GM12865 (cell line): ENCODE measurements around the gene PPM1H.
"Not testable (repeated sequence)": the region's sequence is repeated elsewhere in the genome, so short reads cannot be mapped to it uniquely, and the experiment has no call there.

Source experiments
- DNase-seq: peaks from one replicate; pipeline ENCODE4 v3.0.0; 2010; ENCODE audit warnings: low read depth
- H3K4me3 ChIP-seq: 2 replicates; pipeline ENCODE4 v1.5.1; 2011; ENCODE audit warnings: mild to moderate bottlenecking, low read depth, low read length, control low read depth
- CTCF ChIP-seq: IDR thresholded peaks from 2 replicates; pipeline ENCODE4 v1.5.1; 2011; ENCODE audit warnings: low read length, control low read depth, low read depth, inconsistent platforms; ENCODE audit not compliant: insufficient read depth; ENCODE audit errors: missing control alignments

PPM1H gene

DNA sequence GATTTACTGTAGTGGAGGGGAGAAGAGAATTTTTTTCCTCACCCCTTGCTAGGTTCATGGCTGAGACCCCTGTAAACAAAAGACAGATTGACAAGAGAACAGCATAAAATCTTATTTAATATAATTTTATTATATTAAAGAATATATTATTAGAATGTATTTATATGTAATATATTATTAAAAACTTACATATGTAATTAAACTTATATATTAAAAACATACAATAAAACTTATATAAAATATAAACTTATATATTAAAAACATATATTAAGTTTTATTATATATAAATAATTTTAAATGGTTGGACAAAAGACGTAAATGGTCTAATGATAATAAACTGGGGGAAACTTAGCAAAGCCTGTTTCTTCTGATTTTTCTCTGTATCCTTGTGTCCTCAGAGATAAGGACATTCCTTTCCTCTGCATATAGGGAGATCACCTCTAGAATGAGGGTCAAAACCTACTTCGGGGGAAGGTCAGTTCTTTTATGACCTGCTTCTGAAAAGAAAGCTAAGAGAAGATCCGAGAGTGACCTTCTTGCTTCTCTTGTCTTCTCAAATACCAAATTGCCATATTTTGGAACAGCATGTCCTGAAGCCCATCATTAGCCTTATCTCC, 8.9 kb upstream of the PPM1H start:
- no peak for TF ChIP-seq CTCF
- no peak for DNase-seq
- H3K4me3 ChIP-seq, result no peak overlapping the region

DNA sequence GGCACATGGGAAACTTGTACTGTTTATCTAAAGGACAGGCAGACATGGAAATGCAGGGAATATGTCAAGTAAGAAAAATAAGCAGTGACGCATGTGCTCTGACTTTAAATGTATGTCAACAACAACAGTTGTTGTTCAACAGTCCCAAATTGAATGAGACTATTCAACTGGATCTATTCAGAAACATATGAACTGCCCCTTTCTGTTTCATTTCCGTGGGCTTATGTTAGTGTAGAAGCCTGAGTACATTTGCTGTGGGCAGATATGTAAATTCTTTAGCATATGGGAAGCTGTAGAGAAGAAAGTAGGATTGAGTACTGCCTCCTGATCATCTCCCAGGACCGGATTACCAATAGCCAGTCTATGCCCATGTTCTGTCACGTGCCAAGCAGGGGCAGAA, 7.4 kb upstream of the PPM1H start:
- DNase-seq, H3K4me3 ChIP-seq: not testable (repeated sequence)

DNA sequence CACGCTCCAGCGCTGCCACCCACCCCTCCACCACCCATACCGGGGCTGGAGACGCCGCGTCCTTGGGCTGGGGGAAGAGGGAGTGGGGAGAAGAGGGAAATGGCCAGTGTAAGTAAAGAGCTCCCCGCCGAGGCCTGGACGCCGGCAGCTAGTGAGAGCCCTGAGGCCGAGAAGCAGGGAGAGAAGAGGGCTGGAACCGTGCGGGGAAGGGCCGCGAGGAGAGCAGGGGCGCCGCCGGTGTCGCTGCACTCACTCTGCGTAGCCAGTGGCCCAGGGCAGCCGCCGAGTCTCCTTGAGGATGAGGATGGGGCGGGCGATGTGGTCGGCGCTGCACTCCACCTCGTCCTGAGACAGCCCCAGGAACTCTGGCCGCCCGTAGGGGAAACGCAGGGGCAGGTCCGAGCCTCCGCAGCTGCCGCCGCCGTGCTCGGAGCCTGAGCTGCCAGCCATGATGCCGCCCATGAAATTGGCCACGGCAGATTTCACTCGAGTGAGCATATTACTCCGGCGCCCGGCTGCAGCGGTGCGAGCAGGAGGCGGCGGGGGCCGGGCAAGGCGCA, 631 bp downstream of the PPM1H start:
- peak; percentile 36 for DNase-seq
- no peak for TF ChIP-seq CTCF
- H3K4me3 ChIP-seq, result peak overlapping the region; percentile 68

DNA sequence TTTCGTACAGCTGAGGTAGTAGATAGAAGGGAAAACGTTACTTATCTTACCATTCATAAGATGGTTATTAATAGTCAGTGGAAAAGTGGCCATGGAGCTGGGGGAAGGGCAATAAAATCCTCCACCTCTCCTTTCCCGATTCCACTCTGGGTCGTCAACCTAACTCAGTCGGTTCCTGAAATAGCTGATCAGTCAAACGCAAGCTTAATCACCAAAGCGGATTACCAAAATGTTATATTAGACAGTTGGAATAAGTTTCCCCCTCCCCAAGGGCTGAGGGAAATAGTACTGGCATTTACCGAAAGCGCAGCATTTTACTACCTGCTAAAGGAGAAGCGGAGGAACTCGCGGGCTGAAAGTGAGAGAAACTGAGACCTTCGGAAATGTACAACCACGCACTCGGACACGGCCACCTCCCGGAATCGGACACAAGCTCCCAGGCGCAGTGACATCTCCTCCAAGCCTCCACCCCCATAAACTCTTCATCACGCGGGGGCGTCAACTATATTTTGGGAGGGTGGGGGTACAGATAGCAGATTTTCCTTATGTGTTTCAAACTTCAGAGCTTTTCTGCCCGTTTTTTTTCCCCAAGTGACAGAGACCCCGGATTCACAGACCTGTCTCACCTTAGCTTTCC, 1.2 kb downstream of the PPM1H start:
- H3K4me3 ChIP-seq, result peak overlapping the region; percentile 68
- DNase-seq, result no peak
- TF ChIP-seq CTCF, result no peak

DNA sequence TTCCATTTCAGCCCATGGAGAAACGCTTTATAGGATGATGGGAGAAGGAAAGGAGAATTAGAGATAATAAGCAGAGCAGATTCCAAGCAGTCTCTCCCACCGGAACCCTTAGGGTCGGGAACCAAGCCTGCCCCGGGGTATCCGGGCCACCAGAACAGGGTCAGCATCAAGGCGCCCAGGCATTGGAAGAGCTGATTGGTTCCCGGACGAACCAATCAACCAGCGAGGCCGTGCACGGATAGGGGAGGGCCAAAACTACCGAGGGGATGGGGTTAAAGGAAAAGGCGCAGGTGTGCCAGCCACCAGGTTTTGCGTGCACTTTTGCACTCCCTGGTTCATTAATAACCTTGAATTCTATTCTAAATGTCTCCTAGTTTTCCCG, 1.7 kb downstream of the PPM1H start:
- TF ChIP-seq CTCF, result no peak
- no peak overlapping the region for H3K4me3 ChIP-seq
- no peak for DNase-seq

- DNase-seq, result no peak
- no peak for TF ChIP-seq CTCF
- H3K4me3 ChIP-seq, result no peak overlapping the region
Measured at GRCh38 chr12:62931477-62931876, 3.5 kb downstream of the PPM1H start.

DNA sequence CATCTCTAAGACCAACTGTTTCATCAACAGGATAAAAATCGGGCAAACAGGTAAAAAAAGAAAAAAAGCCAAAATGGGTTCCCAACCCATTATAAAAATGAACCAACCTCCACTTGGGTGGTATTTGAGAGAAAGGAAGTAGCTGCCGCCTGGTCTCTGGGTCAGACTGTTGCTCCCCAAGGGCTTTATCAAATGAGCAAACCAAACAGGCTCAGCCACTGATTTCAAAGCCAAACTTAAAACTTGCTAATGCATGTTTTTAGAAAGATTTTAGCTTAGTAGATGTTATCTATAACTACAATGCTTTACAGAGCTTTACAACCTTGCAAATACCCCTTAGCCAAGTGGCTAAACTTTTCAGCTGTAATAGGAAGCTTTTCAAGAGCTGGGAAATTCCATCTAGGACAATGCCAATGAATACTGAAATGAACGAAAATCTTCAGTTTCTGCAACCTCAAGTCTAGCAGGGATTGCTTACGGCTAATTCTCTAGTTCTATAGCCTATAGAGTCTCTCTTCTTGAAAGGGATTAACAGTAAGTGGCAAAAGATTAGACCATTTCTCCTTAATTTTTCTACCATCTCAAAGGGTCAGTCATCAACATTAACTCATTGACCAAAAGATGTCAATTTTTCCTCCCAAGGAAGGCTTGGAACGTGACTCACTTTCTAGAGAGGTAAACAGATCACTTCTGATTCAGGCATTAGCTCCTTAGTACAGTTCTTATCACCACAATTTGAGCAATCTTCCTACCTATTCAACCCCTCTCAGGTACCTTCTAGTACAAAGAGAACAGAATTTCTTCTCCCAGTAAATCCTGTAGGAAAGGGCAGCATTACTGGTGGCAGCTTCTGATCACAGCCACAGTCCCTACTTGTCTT, 4.2 kb downstream of the PPM1H start:
- no peak overlapping the region for H3K4me3 ChIP-seq
- TF ChIP-seq CTCF, result no peak
- no peak for DNase-seq
